ENCODE data around the gene WRNIP1.

- TF ChIP-seq CTCF (conservative IDR thresholded peaks at IDR 0.05) (no peak), ZFX (IDR thresholded peaks at IDR 0.05) (no peak)
These were observed 1.8 kb upstream of the WRNIP1 start for GRCh38 chr6:2763345-2763841.

All from C4-2B (cell line).